Activated T-helper 17 cell treated with anti-CD3 and anti-CD28 coated beads, Interleukin-2, amount 50 U/mL, for 72 hours (primary cell): ENCODE results near the gene NID2. TPM values are rescaled to one million over a fixed set of nuclear protein-coding genes. Genes with fewer than 3 reads are reported as not detected.
A peak's percentile ranks its signal among the peaks of the same experiment; 100 is the strongest.

Source experiments
- ATAC-seq: fragments of 150-1000 bp; cut with Tn5 transposase; replicated peaks from 2 replicates; pipeline ENCODE4 v1.10.0; 2021; ENCODE audit warnings: mild to moderate bottlenecking, moderate library complexity
- H3K27ac Mint-ChIP-seq: one replicate; pipeline ENCODE4 v1.8.0; 2022; ENCODE audit warnings: mixed read lengths
- H3K27me3 Mint-ChIP-seq: one replicate; pipeline ENCODE4 v1.8.0; 2022; ENCODE audit warnings: mixed read lengths
- H3K36me3 Mint-ChIP-seq: one replicate; pipeline ENCODE4 v1.8.0; 2022; ENCODE audit warnings: low read depth, mild to moderate bottlenecking, mixed read lengths
- H3K4me1 Mint-ChIP-seq: one replicate; pipeline ENCODE4 v1.8.0; 2022; ENCODE audit warnings: mixed read lengths
- H3K4me3 Mint-ChIP-seq: one replicate; pipeline ENCODE4 v1.8.0; 2022; ENCODE audit warnings: mild to moderate bottlenecking, mixed read lengths
- H3K9me3 Mint-ChIP-seq: one replicate; pipeline ENCODE4 v1.8.0; 2022; ENCODE audit warnings: mixed read lengths
- total RNA-seq, 2 donors: library from RNA; stranded (reverse); gene quantifications; one replicate each; pipeline ENCODE4 v1.2.3, GENCODE V29; 2022

Gene NID2
- total RNA-seq, 2 donors from 2014 or later, result 0.13 TPM; not detected in 1

DNA sequence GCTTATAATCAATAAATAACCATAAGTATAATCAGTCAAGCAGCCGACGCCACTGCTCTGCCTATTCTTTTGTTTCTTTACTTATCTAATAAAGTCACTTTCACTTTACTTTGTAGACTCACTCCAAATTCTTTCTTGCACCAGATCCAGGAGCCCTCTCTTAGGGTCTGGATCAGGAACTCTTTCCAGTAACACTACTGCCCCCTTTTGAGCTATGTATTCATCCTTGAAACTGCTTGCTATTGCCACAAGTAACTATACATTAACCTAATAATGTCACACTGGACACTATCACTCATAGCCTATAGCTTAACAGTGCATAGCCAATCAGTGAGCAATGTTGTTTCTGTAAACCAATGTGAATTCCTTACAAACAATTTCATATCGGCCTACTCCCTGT is 2.8 kb upstream of the NID2 start:
- H3K27me3 Mint-ChIP-seq, result peaks cover 28% of the 10 kb centered on the region

GRCh38 chr14:52070051-52070431 is 1.2 kb upstream of the NID2 start:
- no peaks in the 10 kb centered on the region for H3K36me3 Mint-ChIP-seq
- no peak overlapping the region for H3K27ac Mint-ChIP-seq
- H3K4me1 Mint-ChIP-seq, result peaks cover 4% of the 10 kb centered on the region
- H3K9me3 Mint-ChIP-seq, result peaks cover 3% of the 10 kb centered on the region
- ATAC-seq, result no peak
- H3K4me3 Mint-ChIP-seq, result peak overlapping the region; percentile 60
- peaks cover 28% of the 10 kb centered on the region for H3K27me3 Mint-ChIP-seq

More for the DNA sequence above, 2.8 kb upstream of the NID2 start:
- Mint-ChIP-seq H3K4me1 (peaks cover 4% of the 10 kb centered on the region), H3K36me3 (no peaks in the 10 kb centered on the region), H3K9me3 (peaks cover 3% of the 10 kb centered on the region), H3K27ac (no peak overlapping the region), H3K4me3 (no peak overlapping the region)
- ATAC-seq, result no peak

GRCh38 chr14:52069307-52070050 is 620 bp upstream of the NID2 start:
- peak overlapping the region; percentile 60 for H3K4me3 Mint-ChIP-seq
- H3K9me3 Mint-ChIP-seq, result peaks cover 3% of the 10 kb centered on the region
- peak; percentile 63 for ATAC-seq

DNA sequence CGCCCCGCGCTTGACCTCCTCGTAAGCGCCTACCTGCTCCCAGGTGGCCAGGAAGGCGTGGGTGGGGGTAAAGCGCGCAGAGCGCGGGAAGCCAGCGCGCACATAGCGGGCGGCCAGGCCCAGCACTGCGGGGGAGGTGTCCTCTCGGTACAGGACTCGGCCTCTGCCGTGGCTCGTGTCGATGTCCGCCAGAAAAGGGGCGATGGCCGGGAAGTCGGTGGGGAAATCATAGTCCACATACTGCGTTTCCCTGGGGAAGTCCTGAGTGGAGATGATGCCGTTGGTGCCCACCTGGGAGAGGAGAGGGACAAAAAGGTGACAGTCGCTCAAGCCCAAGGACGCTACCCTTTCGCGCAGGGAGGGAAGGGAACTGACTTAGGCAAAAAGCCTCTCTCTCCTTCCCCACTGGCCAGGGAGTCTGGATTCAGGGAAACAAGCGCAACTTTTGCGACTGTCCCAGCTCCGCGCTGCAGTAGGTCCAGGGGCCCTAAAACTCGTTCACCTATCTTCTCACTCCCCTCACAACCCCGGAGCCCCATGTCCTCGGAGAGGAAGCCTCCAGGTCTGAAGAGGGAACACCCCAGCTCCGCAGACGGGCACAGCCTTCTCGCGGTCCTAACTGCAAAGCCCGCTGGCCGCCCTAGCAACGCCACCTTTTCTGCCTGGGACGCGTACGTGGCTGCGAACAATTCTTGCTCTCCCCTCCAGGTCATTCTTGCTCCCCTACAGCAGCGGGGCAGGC is 815 bp downstream of the NID2 start:
- H3K27ac Mint-ChIP-seq, result no peak overlapping the region
- H3K4me1 Mint-ChIP-seq, result peaks cover 4% of the 10 kb centered on the region
- ATAC-seq, result peak; percentile 41
- peak overlapping the region; percentile 60 for H3K4me3 Mint-ChIP-seq
- H3K27me3 Mint-ChIP-seq, result peaks cover 32% of the 10 kb centered on the region
- H3K9me3 Mint-ChIP-seq, result no peaks in the 10 kb centered on the region
- H3K36me3 Mint-ChIP-seq, result no peaks in the 10 kb centered on the region

More at GRCh38 chr14:52069307-52070050, 620 bp upstream of the NID2 start:
- no peak overlapping the region for H3K27ac Mint-ChIP-seq
- H3K4me1 Mint-ChIP-seq, result peaks cover 4% of the 10 kb centered on the region
- no peaks in the 10 kb centered on the region for H3K36me3 Mint-ChIP-seq
- H3K27me3 Mint-ChIP-seq, result peaks cover 28% of the 10 kb centered on the region

DNA sequence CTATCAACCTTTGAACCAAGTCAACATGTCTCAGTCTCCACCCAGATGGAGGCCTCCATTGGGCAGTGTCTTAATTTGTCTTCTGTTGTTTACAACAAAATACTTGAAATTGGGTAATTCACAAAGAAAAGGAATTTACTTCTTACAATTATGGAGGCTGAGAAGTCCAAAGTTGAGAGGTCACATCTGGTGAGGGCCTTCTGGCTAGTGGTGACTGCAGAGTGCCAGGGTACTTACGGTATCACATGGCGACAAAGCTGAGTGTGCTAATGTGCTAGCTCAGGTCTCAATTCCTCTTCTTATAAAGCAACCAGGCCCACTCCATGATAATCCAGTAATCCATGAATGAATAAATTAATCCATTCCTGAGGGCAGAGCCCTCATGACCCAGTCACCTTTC is 4.7 kb downstream of the NID2 start:
- Mint-ChIP-seq H3K27ac (no peak overlapping the region), H3K9me3 (no peaks in the 10 kb centered on the region), H3K27me3 (peaks cover 9% of the 10 kb centered on the region), H3K4me3 (no peak overlapping the region), H3K36me3 (no peaks in the 10 kb centered on the region), H3K4me1 (no peaks in the 10 kb centered on the region)
- no peak for ATAC-seq

DNA sequence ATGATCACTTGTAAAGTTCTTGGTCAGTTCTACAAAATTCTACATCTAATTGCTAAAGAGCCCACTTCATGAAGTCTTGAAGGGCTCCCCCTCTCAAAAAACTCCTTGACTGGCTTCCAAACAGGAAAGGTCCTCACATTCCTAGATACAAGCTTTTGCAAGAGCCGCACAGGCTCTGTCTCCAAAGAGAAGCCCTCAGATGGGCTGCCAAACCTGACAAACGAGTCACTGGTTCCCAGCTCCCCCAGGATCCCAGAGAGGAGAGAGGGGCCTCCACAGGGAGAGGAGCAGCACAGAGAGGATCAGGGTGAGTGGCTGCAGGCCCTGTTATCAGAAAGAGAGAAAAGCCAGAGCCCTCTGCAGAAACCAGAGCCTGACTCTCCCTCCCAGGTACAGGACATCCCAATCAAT is 5.8 kb downstream of the NID2 start:
- Mint-ChIP-seq H3K4me3 (no peak overlapping the region), H3K4me1 (no peaks in the 10 kb centered on the region), H3K27me3 (peaks cover 13% of the 10 kb centered on the region), H3K27ac (no peak overlapping the region), H3K36me3 (no peaks in the 10 kb centered on the region), H3K9me3 (no peaks in the 10 kb centered on the region)
- no peak for ATAC-seq

DNA sequence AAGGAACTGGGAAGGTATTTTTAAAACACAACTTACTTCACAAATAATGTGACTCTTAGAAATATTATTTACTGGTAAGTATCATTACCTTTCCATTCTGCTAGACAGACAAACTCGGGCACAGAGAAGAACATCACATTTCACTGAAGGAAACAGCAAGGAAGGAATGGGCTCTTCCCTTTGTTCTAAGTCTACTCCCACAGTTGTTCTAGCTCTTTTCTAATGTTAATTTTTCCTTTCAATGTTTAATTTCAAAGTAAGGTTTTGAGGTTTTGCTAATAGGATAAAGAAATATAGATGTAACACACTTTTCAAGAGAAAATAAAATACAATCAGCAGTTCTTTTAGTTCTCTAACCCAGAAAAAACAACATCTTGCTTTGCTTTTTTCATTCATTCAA is 7.0 kb downstream of the NID2 start:
- peaks cover 8% of the 10 kb centered on the region for H3K27me3 Mint-ChIP-seq
- no peak for ATAC-seq
- no peaks in the 10 kb centered on the region for H3K4me1 Mint-ChIP-seq
- no peaks in the 10 kb centered on the region for H3K9me3 Mint-ChIP-seq
- H3K27ac Mint-ChIP-seq, result no peak overlapping the region
- no peak overlapping the region for H3K4me3 Mint-ChIP-seq
- H3K36me3 Mint-ChIP-seq, result no peaks in the 10 kb centered on the region

- H3K36me3 Mint-ChIP-seq, result no peaks in the 10 kb centered on the region
- no peak overlapping the region for H3K4me3 Mint-ChIP-seq
- no peak for ATAC-seq
- no peaks in the 10 kb centered on the region for H3K4me1 Mint-ChIP-seq
- H3K9me3 Mint-ChIP-seq, result no peaks in the 10 kb centered on the region
- H3K27me3 Mint-ChIP-seq, result peaks cover 8% of the 10 kb centered on the region
- no peak overlapping the region for H3K27ac Mint-ChIP-seq
Measured at GRCh38 chr14:52061390-52061789, 7.5 kb downstream of the NID2 start.

DNA sequence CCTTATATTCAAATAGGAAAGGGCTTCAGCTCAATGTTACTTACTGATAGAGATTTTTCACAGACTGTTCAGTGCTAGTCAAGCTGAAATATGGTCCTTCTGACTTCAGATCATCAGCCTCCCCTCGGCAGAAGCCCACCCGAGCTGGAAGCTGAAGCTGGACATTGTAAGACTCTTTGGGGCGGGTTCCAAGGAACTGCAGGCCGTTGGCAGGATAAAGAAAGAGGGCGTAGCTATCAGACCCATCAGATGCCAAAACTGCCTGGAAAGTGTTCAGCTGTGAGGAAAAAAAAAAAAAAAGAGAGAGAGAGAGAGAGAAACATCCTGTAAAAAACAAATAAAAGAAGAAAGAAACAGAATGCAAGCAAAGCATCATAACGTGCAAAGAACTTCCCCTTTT is 8.8 kb downstream of the NID2 start:
- no peaks in the 10 kb centered on the region for H3K36me3 Mint-ChIP-seq
- ATAC-seq, result no peak
- no peaks in the 10 kb centered on the region for H3K4me1 Mint-ChIP-seq
- no peak overlapping the region for H3K4me3 Mint-ChIP-seq
- H3K9me3 Mint-ChIP-seq, result no peaks in the 10 kb centered on the region
- H3K27ac Mint-ChIP-seq, result no peak overlapping the region
- peaks cover 13% of the 10 kb centered on the region for H3K27me3 Mint-ChIP-seq

- Mint-ChIP-seq H3K36me3 (no peaks in the 10 kb centered on the region), H3K4me1 (no peaks in the 10 kb centered on the region), H3K4me3 (no peak overlapping the region), H3K9me3 (no peaks in the 10 kb centered on the region), H3K27ac (no peak overlapping the region), H3K27me3 (peaks cover 13% of the 10 kb centered on the region)
- ATAC-seq, result no peak
Measured at GRCh38 chr14:52059649-52060048, 9.2 kb downstream of the NID2 start.

DNA sequence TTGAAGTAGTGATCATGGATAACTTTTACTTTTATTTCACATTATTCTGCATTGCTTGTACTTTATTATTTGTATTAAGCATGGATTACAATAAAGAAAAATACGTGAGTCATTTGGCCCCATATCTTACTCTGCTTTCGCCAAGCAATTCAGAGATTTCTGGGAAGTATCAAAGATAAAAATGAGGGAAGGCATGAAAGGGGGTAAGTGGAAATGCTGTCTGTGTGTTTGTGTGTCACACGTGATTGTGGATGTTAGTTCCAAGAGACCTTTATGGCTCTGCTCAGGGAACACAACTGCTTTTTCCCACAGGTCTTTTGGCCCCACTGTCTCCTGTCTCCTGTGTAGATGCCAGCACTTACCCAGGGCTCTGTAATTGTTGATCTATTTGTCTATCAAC is 10.5 kb downstream of the NID2 start:
- peaks cover 9% of the 10 kb centered on the region for H3K27me3 Mint-ChIP-seq

DNA sequence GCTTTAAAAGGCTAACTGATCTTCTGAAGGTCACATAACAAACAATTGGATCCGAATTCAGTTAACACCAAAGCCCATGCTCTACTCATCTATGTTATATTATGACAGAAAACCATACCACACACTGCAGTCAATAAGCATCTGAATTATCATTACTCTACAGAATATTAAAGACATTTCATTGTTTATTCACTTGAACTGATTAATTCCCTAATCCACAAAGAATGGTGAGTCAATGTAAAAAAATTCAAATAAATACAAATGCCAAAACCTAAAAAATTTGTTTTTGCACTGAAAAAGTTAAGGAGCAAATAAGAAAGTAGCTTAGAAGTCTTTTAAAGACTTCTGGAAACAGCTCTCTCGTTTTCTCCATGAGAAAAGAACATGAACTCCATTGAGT is 13.7 kb downstream of the NID2 start:
- H3K27ac Mint-ChIP-seq, result no peak overlapping the region
- peaks cover 9% of the 10 kb centered on the region for H3K27me3 Mint-ChIP-seq
- no peak overlapping the region for H3K4me3 Mint-ChIP-seq
- ATAC-seq, result no peak
- no peaks in the 10 kb centered on the region for H3K9me3 Mint-ChIP-seq
- no peaks in the 10 kb centered on the region for H3K4me1 Mint-ChIP-seq
- no peaks in the 10 kb centered on the region for H3K36me3 Mint-ChIP-seq

More for the DNA sequence above, 10.5 kb downstream of the NID2 start:
- no peaks in the 10 kb centered on the region for H3K4me1 Mint-ChIP-seq
- no peaks in the 10 kb centered on the region for H3K36me3 Mint-ChIP-seq
- no peak overlapping the region for H3K4me3 Mint-ChIP-seq
- ATAC-seq, result no peak
- no peak overlapping the region for H3K27ac Mint-ChIP-seq
- no peaks in the 10 kb centered on the region for H3K9me3 Mint-ChIP-seq

DNA sequence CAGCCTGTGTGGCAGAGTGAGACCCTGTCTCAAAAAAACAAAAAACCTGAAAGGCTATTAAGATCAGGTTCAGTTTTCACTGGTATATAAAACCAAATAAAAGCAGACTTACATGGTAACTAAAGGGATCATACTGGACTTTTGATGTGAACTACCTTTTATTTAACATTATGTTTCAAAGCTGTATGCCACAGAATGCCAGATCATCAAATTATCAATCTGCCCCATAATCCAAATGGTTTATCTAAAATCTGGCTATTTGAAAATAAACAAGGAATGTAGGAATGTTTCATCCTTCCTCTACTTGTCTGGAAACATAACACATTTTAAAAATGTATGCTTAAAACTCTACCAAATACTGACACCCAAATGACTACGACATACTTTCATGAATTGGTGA is 14.2 kb downstream of the NID2 start:
- Mint-ChIP-seq H3K27me3 (peaks cover 9% of the 10 kb centered on the region), H3K27ac (no peak overlapping the region), H3K4me1 (no peaks in the 10 kb centered on the region), H3K4me3 (no peak overlapping the region), H3K9me3 (no peaks in the 10 kb centered on the region), H3K36me3 (no peaks in the 10 kb centered on the region)
- no peak for ATAC-seq

- Mint-ChIP-seq H3K36me3 (no peaks in the 10 kb centered on the region), H3K27me3 (peaks cover 5% of the 10 kb centered on the region), H3K27ac (no peak overlapping the region), H3K4me3 (no peak overlapping the region), H3K9me3 (no peaks in the 10 kb centered on the region), H3K4me1 (no peaks in the 10 kb centered on the region)
- no peak for ATAC-seq
Measured at GRCh38 chr14:52053044-52053443, 15.8 kb downstream of the NID2 start.

DNA sequence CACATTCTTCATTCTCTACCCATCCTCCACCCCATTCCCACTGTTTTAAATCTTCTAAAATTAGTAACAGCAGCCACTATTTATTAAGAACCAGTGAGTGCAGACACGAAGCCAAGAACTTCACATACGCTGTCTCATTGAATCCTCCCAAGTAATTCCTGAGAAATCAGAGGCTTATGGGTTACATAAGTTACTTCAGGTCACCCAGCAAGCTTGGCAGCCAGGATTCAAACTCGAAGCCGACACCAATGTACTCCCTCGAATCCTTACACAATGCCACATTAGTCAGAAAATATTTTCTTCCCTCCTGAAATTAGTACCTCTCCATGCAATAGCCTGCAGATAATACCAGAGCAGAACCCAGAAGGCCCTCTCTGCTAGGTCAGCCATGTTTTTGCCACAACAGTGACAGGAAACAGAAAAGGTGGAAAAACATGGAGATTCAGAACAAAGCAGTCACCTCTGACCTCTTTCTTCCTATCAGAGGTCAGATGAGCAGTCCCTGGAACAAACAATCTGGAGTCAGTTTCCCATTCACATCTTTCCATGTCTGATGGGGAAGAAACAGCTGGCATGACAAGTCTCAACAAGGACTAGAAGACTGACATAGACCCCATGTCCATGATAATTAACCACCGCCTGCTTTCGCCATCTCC is 16.4 kb downstream of the NID2 start:
- no peak for ATAC-seq
- Mint-ChIP-seq H3K36me3 (no peaks in the 10 kb centered on the region), H3K4me3 (no peak overlapping the region), H3K27ac (no peak overlapping the region), H3K4me1 (no peaks in the 10 kb centered on the region), H3K27me3 (peaks cover 5% of the 10 kb centered on the region), H3K9me3 (no peaks in the 10 kb centered on the region)
